GM12865 (cell line): ENCODE results near the gene FUBP3.

Source experiments
- DNase-seq: peaks from one replicate; pipeline ENCODE4 v3.0.0; 2010; ENCODE audit warnings: low read depth
- H3K4me3 ChIP-seq: 2 replicates; pipeline ENCODE4 v1.5.1; 2011; ENCODE audit warnings: mild to moderate bottlenecking, low read depth, low read length, control low read depth
- TF ChIP-seq, protein P1 (sequence below): IDR thresholded peaks from 2 replicates; pipeline ENCODE4 v1.5.1; 2011; ENCODE audit warnings: low read length, control low read depth, low read depth, inconsistent platforms; ENCODE audit not compliant: insufficient read depth; ENCODE audit errors: missing control alignments

FUBP3 gene

DNA sequence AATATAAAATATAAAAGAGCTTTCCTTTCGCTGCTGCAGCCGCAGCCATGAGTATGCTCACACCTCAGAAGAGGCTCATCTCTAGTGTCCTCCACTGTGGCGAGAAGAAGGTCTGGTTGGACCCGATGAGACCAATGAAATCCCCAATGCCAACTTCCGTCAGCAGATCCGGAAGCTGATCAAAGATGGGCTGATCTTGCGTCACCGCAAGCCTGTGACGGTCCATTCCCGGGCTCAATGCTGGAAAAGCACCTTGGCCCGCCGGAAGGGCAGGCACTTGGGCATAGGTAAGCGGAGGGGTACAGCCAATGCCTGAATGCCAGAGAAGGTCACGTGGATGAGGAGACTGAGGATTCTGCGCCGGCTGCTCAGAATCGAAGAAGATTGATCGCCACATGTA, 72.4 kb downstream of the FUBP3 start:
- H3K4me3 ChIP-seq: no peak overlapping the region
- no peak for DNase-seq
- TF ChIP-seq, protein P1, sequence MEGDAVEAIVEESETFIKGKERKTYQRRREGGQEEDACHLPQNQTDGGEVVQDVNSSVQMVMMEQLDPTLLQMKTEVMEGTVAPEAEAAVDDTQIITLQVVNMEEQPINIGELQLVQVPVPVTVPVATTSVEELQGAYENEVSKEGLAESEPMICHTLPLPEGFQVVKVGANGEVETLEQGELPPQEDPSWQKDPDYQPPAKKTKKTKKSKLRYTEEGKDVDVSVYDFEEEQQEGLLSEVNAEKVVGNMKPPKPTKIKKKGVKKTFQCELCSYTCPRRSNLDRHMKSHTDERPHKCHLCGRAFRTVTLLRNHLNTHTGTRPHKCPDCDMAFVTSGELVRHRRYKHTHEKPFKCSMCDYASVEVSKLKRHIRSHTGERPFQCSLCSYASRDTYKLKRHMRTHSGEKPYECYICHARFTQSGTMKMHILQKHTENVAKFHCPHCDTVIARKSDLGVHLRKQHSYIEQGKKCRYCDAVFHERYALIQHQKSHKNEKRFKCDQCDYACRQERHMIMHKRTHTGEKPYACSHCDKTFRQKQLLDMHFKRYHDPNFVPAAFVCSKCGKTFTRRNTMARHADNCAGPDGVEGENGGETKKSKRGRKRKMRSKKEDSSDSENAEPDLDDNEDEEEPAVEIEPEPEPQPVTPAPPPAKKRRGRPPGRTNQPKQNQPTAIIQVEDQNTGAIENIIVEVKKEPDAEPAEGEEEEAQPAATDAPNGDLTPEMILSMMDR: no peak

DNA sequence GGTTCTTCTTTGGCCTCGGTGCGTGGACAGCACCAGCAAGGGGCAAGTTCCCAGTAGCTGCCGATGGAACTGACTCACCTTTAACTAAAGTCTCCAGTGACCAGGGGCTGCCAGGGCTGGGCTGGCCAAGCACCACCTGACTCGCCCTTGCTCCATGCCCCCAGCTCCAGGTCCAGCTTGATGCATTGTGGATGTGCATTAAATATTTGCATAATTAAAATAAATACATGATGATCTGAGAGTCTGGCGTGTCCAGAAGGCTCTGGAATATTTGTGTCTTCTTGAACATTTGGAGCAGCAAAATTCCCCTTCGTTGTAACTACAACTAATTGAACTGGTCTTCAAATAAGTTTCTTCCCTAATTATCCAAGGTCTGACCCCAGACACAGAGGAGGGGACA, 75.5 kb downstream of the FUBP3 start:
- DNase-seq: no peak

DNA sequence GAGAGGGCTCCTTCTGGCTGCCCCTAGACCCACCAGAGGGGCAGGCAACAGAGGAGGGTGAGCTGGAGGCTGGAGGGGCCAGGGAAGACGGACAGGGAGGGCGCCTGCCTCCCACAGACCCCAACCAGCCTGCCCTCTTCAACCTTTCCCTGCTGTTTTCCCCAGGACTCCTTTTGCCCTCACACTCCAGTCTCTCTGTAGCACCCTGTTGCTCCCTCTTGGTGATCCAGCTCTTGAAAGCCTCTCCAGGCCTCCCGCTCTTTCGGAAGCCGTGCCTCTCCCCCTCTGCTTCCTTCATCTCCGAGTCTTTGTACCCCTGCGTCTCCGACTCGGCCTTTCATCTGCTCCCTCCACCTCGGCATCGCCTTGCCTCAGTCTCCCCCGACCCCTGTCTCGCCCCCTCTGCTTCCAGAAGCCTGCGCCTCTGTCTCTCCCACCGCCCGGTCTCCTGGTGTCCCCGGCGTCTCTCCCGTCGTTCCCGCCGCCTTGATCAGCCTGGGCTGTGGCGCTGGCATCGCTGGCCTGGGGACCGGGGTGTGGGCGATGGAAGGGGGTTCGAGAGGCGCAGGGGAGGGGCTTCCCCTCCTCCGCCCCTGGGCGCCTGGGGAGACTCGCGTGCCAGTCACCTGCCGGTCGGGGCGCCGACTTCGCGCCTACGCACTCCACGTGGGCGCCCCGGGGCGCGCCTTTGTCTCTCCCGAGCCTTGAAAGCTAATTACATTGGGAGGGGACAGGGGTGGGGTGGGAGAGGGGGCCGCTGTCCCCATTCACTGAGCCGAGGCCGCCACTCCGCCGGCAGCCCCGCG, 79.7 kb downstream of the FUBP3 start:
- TF ChIP-seq, protein P1: no peak
- H3K4me3 ChIP-seq: no peak overlapping the region
- DNase-seq: no peak

More for the DNA sequence above, 75.5 kb downstream of the FUBP3 start:
- H3K4me3 ChIP-seq: no peak overlapping the region
- TF ChIP-seq, protein P1: no peak

DNA sequence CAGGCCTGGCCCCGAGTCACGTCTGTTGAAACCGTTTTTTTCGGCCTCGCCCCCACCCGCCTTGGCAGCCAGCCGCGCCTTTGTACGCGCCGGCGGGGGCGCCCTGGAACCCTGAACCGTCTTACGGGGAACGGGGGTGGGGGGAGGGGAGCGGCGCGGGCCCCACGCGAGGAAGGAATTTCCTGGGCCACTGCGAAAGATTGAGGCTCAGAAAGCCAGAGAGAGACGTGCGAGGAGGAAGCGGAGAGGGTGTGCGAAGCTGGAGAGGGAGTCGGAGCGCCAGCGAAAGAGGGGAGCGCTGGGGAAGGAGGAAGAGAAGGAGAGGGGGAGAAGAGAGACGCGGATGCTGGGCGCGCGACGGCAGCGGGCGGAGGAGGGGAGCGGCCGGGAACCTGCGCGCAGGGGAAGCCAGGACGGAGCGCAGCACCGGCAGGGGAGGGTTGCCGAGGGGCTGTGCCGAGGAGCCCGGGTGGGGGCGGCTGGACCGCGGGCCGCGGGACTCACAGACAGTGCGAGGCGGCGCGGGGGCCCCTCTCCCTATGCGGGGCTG, 80.4 kb downstream of the FUBP3 start:
- TF ChIP-seq, protein P1: no peak
- DNase-seq: no peak
- no peak overlapping the region for H3K4me3 ChIP-seq

DNA sequence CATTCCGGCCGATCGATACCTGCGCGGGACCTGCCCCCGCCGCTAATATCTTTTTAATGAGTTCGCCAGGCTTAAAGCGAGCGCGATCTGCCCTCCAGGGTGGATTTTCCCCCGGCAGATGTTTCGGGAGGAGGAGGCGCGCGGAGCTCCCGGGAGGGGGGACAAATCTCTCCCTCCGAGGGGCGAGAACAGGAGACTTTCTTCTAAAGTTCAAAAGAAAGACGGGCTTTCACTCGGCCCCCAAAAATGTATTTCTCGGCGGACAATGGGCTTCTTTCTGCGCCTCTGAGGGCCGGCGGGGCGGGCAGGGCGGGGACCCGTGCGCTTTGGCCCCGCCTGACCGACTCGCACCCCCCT, 80.9 kb downstream of the FUBP3 start:
- no peak for DNase-seq
- TF ChIP-seq, protein P1: no peak
- H3K4me3 ChIP-seq: no peak overlapping the region

DNA sequence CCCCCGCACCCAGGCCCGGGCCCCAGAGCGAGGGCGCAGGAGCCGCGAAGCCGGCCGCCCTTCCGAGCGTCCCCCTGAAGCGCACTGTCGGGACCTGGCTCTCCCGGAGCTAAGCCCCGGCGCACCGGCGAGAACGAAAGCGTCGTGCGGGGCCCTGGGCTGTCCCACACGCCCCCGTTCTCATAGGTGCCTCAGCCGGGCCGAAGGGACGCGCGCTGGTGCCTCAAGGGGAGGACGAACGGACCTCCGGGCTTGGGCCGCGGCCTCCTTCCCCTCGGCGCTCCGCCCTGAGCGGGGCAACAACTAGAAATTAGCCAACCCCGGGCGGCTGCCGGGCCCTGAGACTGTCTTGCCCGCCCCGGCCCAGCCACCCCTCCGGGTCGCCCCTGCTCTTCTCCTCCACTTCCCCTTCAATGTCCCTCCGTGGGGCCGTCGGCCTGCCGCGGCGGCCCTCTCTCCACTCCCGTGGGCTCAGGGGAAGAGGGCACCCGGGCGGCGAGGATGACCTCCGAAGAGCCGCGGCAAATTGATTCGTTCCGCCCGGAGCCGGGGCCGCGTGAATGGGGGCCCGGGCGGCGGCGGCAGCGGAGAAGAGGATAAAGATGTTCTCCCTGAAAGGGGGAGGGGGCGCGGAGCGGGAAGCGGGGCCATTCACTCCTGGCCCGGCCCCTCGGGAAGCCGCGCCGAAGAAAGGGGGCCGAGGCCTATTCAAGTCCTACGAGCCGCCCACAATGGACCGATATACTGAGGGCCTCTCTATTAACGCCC, 81.5 kb downstream of the FUBP3 start:
- H3K4me3 ChIP-seq: no peak overlapping the region
- no peak for DNase-seq
- TF ChIP-seq, protein P1: no peak
